ENCODE results near the gene TSPAN3.

DNA sequence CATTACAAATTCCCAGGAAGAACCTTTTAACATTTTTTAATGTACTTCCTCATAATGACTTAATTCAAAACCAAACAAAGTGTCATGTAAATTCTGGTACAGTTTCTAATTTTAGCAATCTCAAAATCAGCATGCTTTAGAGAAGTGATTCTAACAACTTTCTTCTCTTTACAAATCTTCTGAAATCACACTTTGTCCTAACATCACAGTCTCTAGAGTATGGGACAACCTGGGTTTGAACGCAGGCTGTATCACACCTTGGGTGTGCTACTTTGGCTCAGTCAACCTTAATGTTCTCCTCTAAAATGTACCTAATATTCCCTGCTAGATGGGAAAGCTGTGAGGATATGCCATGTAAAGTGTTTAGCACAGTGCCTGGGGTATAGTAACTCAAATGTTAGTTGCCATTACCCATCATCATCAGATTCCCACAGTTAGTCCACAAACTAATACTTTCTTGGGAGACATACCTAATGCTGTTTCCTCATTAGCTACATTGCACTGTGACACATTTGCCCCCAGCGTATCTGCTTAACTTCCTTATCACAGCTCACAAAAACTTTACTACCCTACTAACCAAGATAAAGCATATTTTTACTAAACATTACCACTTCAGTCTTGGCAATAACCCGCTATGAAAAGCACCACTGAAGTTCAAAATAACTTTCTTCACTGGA lies 3.1 kb downstream of the TSPAN3 start:
- TF ChIP-seq, protein P1, sequence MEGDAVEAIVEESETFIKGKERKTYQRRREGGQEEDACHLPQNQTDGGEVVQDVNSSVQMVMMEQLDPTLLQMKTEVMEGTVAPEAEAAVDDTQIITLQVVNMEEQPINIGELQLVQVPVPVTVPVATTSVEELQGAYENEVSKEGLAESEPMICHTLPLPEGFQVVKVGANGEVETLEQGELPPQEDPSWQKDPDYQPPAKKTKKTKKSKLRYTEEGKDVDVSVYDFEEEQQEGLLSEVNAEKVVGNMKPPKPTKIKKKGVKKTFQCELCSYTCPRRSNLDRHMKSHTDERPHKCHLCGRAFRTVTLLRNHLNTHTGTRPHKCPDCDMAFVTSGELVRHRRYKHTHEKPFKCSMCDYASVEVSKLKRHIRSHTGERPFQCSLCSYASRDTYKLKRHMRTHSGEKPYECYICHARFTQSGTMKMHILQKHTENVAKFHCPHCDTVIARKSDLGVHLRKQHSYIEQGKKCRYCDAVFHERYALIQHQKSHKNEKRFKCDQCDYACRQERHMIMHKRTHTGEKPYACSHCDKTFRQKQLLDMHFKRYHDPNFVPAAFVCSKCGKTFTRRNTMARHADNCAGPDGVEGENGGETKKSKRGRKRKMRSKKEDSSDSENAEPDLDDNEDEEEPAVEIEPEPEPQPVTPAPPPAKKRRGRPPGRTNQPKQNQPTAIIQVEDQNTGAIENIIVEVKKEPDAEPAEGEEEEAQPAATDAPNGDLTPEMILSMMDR (IDR thresholded peaks at IDR 0.05) = no peak
- TF ChIP-seq POLR2A (IDR thresholded peaks at IDR 0.05) = no peak
- no peak for TF ChIP-seq POLR2AphosphoS5 (IDR thresholded peaks at IDR 0.05)
